HG03439 (cell line): ENCODE measurements around the gene KRT3.

Experiments used
- ATAC-seq: cut with Tn5 transposase; IDR thresholded peaks from one replicate; pipeline ENCODE4 v1.9.1; 2021; ENCODE audit warnings: mild to moderate bottlenecking, moderate library complexity; ENCODE audit not compliant: unreplicated experiment

Gene KRT3

GRCh38 chr12:52742822-52743457 is 53.0 kb downstream of the KRT3 start:
- no peak for ATAC-seq

- no peak for ATAC-seq
Measured at GRCh38 chr12:52742196-52742580, 53.7 kb downstream of the KRT3 start.

- ATAC-seq = no peak
Measured at GRCh38 chr12:52741375-52742195, 54.3 kb downstream of the KRT3 start.

- no peak for ATAC-seq
Measured at GRCh38 chr12:52740584-52740983, 55.3 kb downstream of the KRT3 start.

GRCh38 chr12:52739963-52740362 is 56.0 kb downstream of the KRT3 start:
- ATAC-seq = no peak
